Testis (tissue), 2 donors: ENCODE data around the gene TMEM186.

ENCODE experiments used
- CTCF ChIP-seq, 3 experiments: fragments of 450-650 bp in 2 of 3; fragments of 200-600 bp in 1 of 3; sonication (generic) in 1 of 3; IDR thresholded peaks; one replicate each; pipeline ENCODE4 v1.5.1; 2016 to 2019; ENCODE audit warnings: antibody characterized with exemption in 3 of 3, mild to moderate bottlenecking in 2 of 3, moderate library complexity in 1 of 3
- POLR2A ChIP-seq: fragments of 450-650 bp; IDR thresholded peaks from one replicate; pipeline ENCODE4 v1.6.1; 2017; ENCODE audit warnings: antibody characterized with exemption, mild to moderate bottlenecking, moderate library complexity

- TF ChIP-seq CTCF (IDR thresholded peaks at IDR 0.05): no peak
- TF ChIP-seq POLR2A: no peak
These were observed 22.1 kb upstream of the TMEM186 start for GRCh38 chr16:8819411-8820034.
